GM12865 (cell line): ENCODE measurements around the gene ASPM.

Experiments
- DNase-seq: peaks from one replicate; pipeline ENCODE4 v3.0.0; 2010; ENCODE audit warnings: low read depth
- H3K4me3 ChIP-seq: 2 replicates; pipeline ENCODE4 v1.5.1; 2011; ENCODE audit warnings: mild to moderate bottlenecking, low read depth, low read length, control low read depth
- CTCF ChIP-seq: IDR thresholded peaks from 2 replicates; pipeline ENCODE4 v1.5.1; 2011; ENCODE audit warnings: low read length, control low read depth, low read depth, inconsistent platforms; ENCODE audit not compliant: insufficient read depth; ENCODE audit errors: missing control alignments

Gene ASPM

GRCh38 chr1:197144570-197145325, 1.7 kb downstream of the ASPM start:
- no peak for TF ChIP-seq CTCF
- no peak for DNase-seq

GRCh38 chr1:197143276-197143675, 3.2 kb downstream of the ASPM start:
- no peak for TF ChIP-seq CTCF
- DNase-seq = no peak
- no peak overlapping the region for H3K4me3 ChIP-seq

More at GRCh38 chr1:197144570-197145325, 1.7 kb downstream of the ASPM start:
- H3K4me3 ChIP-seq = peak overlapping the region; percentile 99

GRCh38 chr1:197141575-197141974, 4.9 kb downstream of the ASPM start:
- H3K4me3 ChIP-seq = no peak overlapping the region
- DNase-seq = no peak
- TF ChIP-seq CTCF = no peak

- DNase-seq = no peak
- TF ChIP-seq CTCF = no peak
- no peak overlapping the region for H3K4me3 ChIP-seq
These were observed 6.3 kb downstream of the ASPM start for GRCh38 chr1:197140121-197140520.

GRCh38 chr1:197139169-197139568, 7.3 kb downstream of the ASPM start:
- TF ChIP-seq CTCF = no peak
- no peak overlapping the region for H3K4me3 ChIP-seq

GRCh38 chr1:197137322-197137721, 9.1 kb downstream of the ASPM start:
- H3K4me3 ChIP-seq = no peak overlapping the region
- TF ChIP-seq CTCF = no peak
- DNase-seq = no peak

More at GRCh38 chr1:197139169-197139568, 7.3 kb downstream of the ASPM start:
- no peak for DNase-seq

- no peak for DNase-seq
- no peak overlapping the region for H3K4me3 ChIP-seq
These were observed 15.7 kb downstream of the ASPM start for GRCh38 chr1:197130677-197131304.

More at GRCh38 chr1:197130677-197131304, 15.7 kb downstream of the ASPM start:
- no peak for TF ChIP-seq CTCF
